Sigmoid colon (tissue), 7 donors: ENCODE measurements around the gene WNK1. TPM values are rescaled to one million over a fixed set of nuclear protein-coding genes. Genes with fewer than 3 reads are reported as not detected.

Source experiments
- DNase-seq: peaks from one replicate; pipeline ENCODE4 v3.0.0-alpha.2; 2019
- H3K27ac ChIP-seq, 4 donors: fragments of 200-600 bp; sonication (generic); one replicate each; pipeline ENCODE4 v1.5.1; 2016 to 2019; ENCODE audit warnings: mild to moderate bottlenecking in 1 of 4
- H3K27me3 ChIP-seq, 3 donors: fragments of 200-600 bp; sonication (generic); one replicate each; pipeline ENCODE4 v1.5.1; 2019; ENCODE audit warnings: mild to moderate bottlenecking in 1 of 3
- H3K36me3 ChIP-seq, 4 donors: fragments of 200-600 bp; sonication (generic); one replicate each; pipeline ENCODE4 v1.5.1; 2016 to 2019
- H3K4me1 ChIP-seq, 4 donors: fragments of 200-600 bp; sonication (generic); one replicate each; pipeline ENCODE4 v1.5.1; 2017 to 2019
- H3K4me3 ChIP-seq, 4 donors: fragments of 200-600 bp; sonication (generic); one replicate each; pipeline ENCODE4 v1.5.1; 2017 to 2019; ENCODE audit warnings: mild to moderate bottlenecking in 2 of 4, moderate library complexity in 1 of 4
- H3K9me3 ChIP-seq, 4 donors: fragments of 200-600 bp in 3 of 4; sonication (generic) in 3 of 4; one replicate each; pipeline versions ENCODE4 v1.5.1 to v1.6.1; 2013 to 2019
- CTCF ChIP-seq, 4 experiments: fragments of 450-650 bp in 3 of 4; fragments of 200-600 bp in 1 of 4; IDR thresholded peaks; one replicate each; pipeline ENCODE4 v1.5.1; 2016 to 2019; ENCODE audit warnings: antibody characterized with exemption in 4 of 4, mild to moderate bottlenecking in 3 of 4, moderate library complexity in 2 of 4
- EP300 ChIP-seq, 4 donors: sonication (generic); formaldehyde crosslinking; IDR thresholded peaks; one replicate each; pipeline ENCODE4 v1.6.1; 2017; ENCODE audit warnings: antibody characterized with exemption in 4 of 4
- POLR2A ChIP-seq, 2 donors: fragments of 450-650 bp; IDR thresholded peaks; one replicate each; pipeline ENCODE4 v1.6.1; 2016; ENCODE audit warnings: antibody characterized with exemption in 2 of 2, mild to moderate bottlenecking in 2 of 2, moderate library complexity in 2 of 2
- POLR2AphosphoS5 ChIP-seq, 4 donors: sonication (generic); formaldehyde crosslinking; IDR thresholded peaks; one replicate each; pipeline ENCODE4 v1.6.1; 2017; ENCODE audit warnings: antibody characterized with exemption in 4 of 4
- WGBS, 2 donors: extraction: QIAGEN DNeasy Blood & Tissue Kit; methylation state at CpG; one replicate each; pipeline ENCODE4 v1.1.7; 2013; 5-methylcytosine and 5-hydroxymethylcytosine counted together
- intact Hi-C: fragments of 100-400 bp; cut with DNase I; formaldehyde crosslinking; loops from one replicate; pipeline ENCODE4 v1.15.1; 2023
- polyA plus RNA-seq, 3 donors: library from polyadenylated mRNA; stranded (reverse); fragments of 200-250 nt; gene quantifications; one replicate each; pipeline ENCODE4 v1.2.3, GENCODE V29; 2013
- total RNA-seq, 4 donors: library from RNA; depleted of rRNA; stranded (reverse); fragments of >200 nt; gene quantifications; one replicate each; pipeline ENCODE4 v1.1.0, GENCODE V29; 2016
- donor health status: healthy with polysubstance abuse.
- donor health status: Bipolar disorder and iron deficiency.
- donor health status: healthy.

The WNK1 gene
- total and polyA plus RNA-seq, 7 donors: 13.2 to 146 (median 73.6) TPM

- intact Hi-C loops: no loop called here
- no peak overlapping the region for H3K27ac ChIP-seq
- DNase-seq: no peak
- WGBS, 2 donors: 37 to 68% methylated on average over 3 of the region's 3 CpGs
- peaks cover 0 to 94% (median 80%) of the 10 kb centered on the region in 4 donors for H3K4me1 ChIP-seq
- no peaks in the 10 kb centered on the region for H3K36me3 ChIP-seq
- no peaks in the 10 kb centered on the region for H3K27me3 ChIP-seq
- no peak for TF ChIP-seq CTCF (IDR thresholded peaks at IDR 0.05)
- TF ChIP-seq POLR2A (IDR thresholded peaks at IDR 0.05): no peak
- H3K9me3 ChIP-seq: no peaks in the 10 kb centered on the region
- no peak overlapping the region for H3K4me3 ChIP-seq
Observed at GRCh38 chr12:777550-778047, 25.2 kb downstream of the WNK1 start.

GRCh38 chr12:778615-779014 lies 26.2 kb downstream of the WNK1 start:
- no peak overlapping the region for H3K27ac ChIP-seq
- peaks cover 0 to 92% (median 79%) of the 10 kb centered on the region in 4 donors for H3K4me1 ChIP-seq
- no peaks in the 10 kb centered on the region for H3K9me3 ChIP-seq
- H3K27me3 ChIP-seq: no peaks in the 10 kb centered on the region
- no peak for DNase-seq
- H3K4me3 ChIP-seq: no peak overlapping the region
- TF ChIP-seq POLR2AphosphoS5 (IDR thresholded peaks at IDR 0.05): no peak
- no peak for TF ChIP-seq CTCF (IDR thresholded peaks at IDR 0.05)
- TF ChIP-seq EP300 (IDR thresholded peaks at IDR 0.05): no peak
- no peak for TF ChIP-seq POLR2A (IDR thresholded peaks at IDR 0.05)
- WGBS, 2 donors: 88 to 91% methylated on average over 6 of the region's 6 CpGs
- H3K36me3 ChIP-seq: no peaks in the 10 kb centered on the region
- intact Hi-C loops: no loop called here

GRCh38 chr12:779745-780734 lies 27.7 kb downstream of the WNK1 start:
- H3K9me3 ChIP-seq: no peaks in the 10 kb centered on the region
- DNase-seq: no peak
- 52 to 68% methylated on average over 4 of the region's 4 CpGs for WGBS, 2 donors
- intact Hi-C loops: no loop called here
- TF ChIP-seq CTCF (IDR thresholded peaks at IDR 0.05) (no peak), POLR2A (IDR thresholded peaks at IDR 0.05) (no peak), EP300 (IDR thresholded peaks at IDR 0.05) (no peak), POLR2AphosphoS5 (IDR thresholded peaks at IDR 0.05) (no peak)
- H3K27ac ChIP-seq: peak overlapping the region in 1 of 4 donors; percentile 24
- no peak overlapping the region for H3K4me3 ChIP-seq
- no peaks in the 10 kb centered on the region for H3K36me3 ChIP-seq
- no peaks in the 10 kb centered on the region for H3K27me3 ChIP-seq
- H3K4me1 ChIP-seq: peaks cover 0 to 85% (median 65%) of the 10 kb centered on the region in 4 donors

GRCh38 chr12:780750-781379 lies 28.5 kb downstream of the WNK1 start:
- intact Hi-C loops: no loop called here
- 80 to 88% methylated on average over 2 of the region's 2 CpGs for WGBS, 2 donors
- TF ChIP-seq EP300 (IDR thresholded peaks at IDR 0.05) (no peak), POLR2A (IDR thresholded peaks at IDR 0.05) (no peak), CTCF (IDR thresholded peaks at IDR 0.05) (no peak), POLR2AphosphoS5 (IDR thresholded peaks at IDR 0.05) (no peak)
- no peak for DNase-seq
- Histone ChIP-seq H3K27me3 (no peaks in the 10 kb centered on the region), H3K27ac (no peak overlapping the region), H3K4me1 (peaks cover 0 to 78% (median 63%) of the 10 kb centered on the region in 4 donors), H3K9me3 (no peaks in the 10 kb centered on the region), H3K4me3 (no peak overlapping the region), H3K36me3 (no peaks in the 10 kb centered on the region)
